Activated CD4-positive, alpha-beta T cell treated with anti-CD3 and anti-CD28 coated beads, Interleukin-2, amount 10 ng/mL, durations not matched to agents 7 days and 5 days (primary cell): Measurements from ENCODE around the gene IFT52. TPM values are rescaled to one million over a fixed set of nuclear protein-coding genes. Genes with fewer than 3 reads are reported as not detected.
A peak's percentile ranks its signal among the peaks of the same experiment; 100 is the strongest.
"Not testable (repeated sequence)": the region's sequence is repeated elsewhere in the genome, so short reads cannot be mapped to it uniquely, and the experiment has no call there.

ENCODE experiments used
- CTCF ChIA-PET: fragments of 350-600 bp; sonication (Branson Sonifier 250); formaldehyde crosslinking; loops from one replicate; lab custom pipeline; 2021; ENCODE audit warnings: antibody characterized with exemption; lab: Charles Lee
- POLR2A ChIA-PET: fragments of 350-600 bp; sonication (Branson Sonifier 250); formaldehyde crosslinking; loops from one replicate; lab custom pipeline; 2021; ENCODE audit warnings: antibody characterized with exemption; lab: Charles Lee
- DNase-seq: peaks from one replicate; pipeline ENCODE4 v3.0.0-alpha.2; 2020
- H3K27ac Mint-ChIP-seq: one replicate; pipeline ENCODE4 v1.8.0; 2021; ENCODE audit warnings: mild to moderate bottlenecking, moderate library complexity, mixed read lengths
- H3K27me3 Mint-ChIP-seq: one replicate; pipeline ENCODE4 v1.8.0; 2021; ENCODE audit warnings: mixed read lengths
- H3K36me3 Mint-ChIP-seq: one replicate; pipeline ENCODE4 v1.8.0; 2021; ENCODE audit warnings: low read depth, mixed read lengths
- H3K4me1 Mint-ChIP-seq: one replicate; pipeline ENCODE4 v1.8.0; 2021; ENCODE audit warnings: mixed read lengths
- H3K4me3 Mint-ChIP-seq: one replicate; pipeline ENCODE4 v1.8.0; 2021; ENCODE audit warnings: mild to moderate bottlenecking, moderate library complexity, mixed read lengths
- H3K9me3 Mint-ChIP-seq: one replicate; pipeline ENCODE4 v1.8.0; 2021; ENCODE audit warnings: mixed read lengths
- total RNA-seq, 2 experiments: library from RNA; stranded (reverse); gene quantifications; one replicate each; pipeline ENCODE4 v1.2.3, GENCODE V29; 2021

Gene IFT52
- total RNA-seq, 2 experiments from 2014 or later, result 14.0 to 15.8 TPM

GRCh38 chr20:43571310-43571709 is 19.4 kb upstream of the IFT52 start:
- H3K27me3 Mint-ChIP-seq, result no peaks in the 10 kb centered on the region
- ChIA-PET CTCF (no interaction called here), POLR2A (no interaction called here)
- H3K4me3 Mint-ChIP-seq, result no peak overlapping the region
- no peaks in the 10 kb centered on the region for H3K36me3 Mint-ChIP-seq
- no peak for DNase-seq
- H3K4me1 Mint-ChIP-seq, result no peaks in the 10 kb centered on the region
- H3K9me3 Mint-ChIP-seq, result no peaks in the 10 kb centered on the region
- H3K27ac Mint-ChIP-seq, result no peak overlapping the region

GRCh38 chr20:43571771-43572170 is 19.0 kb upstream of the IFT52 start:
- no peak overlapping the region for H3K27ac Mint-ChIP-seq
- H3K36me3 Mint-ChIP-seq, result no peaks in the 10 kb centered on the region
- POLR2A ChIA-PET, result interaction anchor here (0.5 kb wide), 1 partner anchor 318 kb away, joined by 4 read pairs; no protein-coding TSS in a partner anchor
- H3K27me3 Mint-ChIP-seq, result no peaks in the 10 kb centered on the region
- no peaks in the 10 kb centered on the region for H3K9me3 Mint-ChIP-seq
- no peak overlapping the region for H3K4me3 Mint-ChIP-seq
- H3K4me1 Mint-ChIP-seq, result no peaks in the 10 kb centered on the region
- CTCF ChIA-PET, result no interaction called here
- DNase-seq, result no peak

- H3K4me3 Mint-ChIP-seq, result no peak overlapping the region
- DNase-seq, result no peak
- no peaks in the 10 kb centered on the region for H3K27me3 Mint-ChIP-seq
- H3K4me1 Mint-ChIP-seq, result no peaks in the 10 kb centered on the region
- POLR2A ChIA-PET, result no interaction called here
- no peaks in the 10 kb centered on the region for H3K9me3 Mint-ChIP-seq
- no peaks in the 10 kb centered on the region for H3K36me3 Mint-ChIP-seq
- CTCF ChIA-PET, result no interaction called here
- H3K27ac Mint-ChIP-seq, result no peak overlapping the region
These were observed 17.8 kb upstream of the IFT52 start for GRCh38 chr20:43572891-43573290.

GRCh38 chr20:43576108-43576507 is 14.6 kb upstream of the IFT52 start:
- peaks cover 3% of the 10 kb centered on the region for H3K4me1 Mint-ChIP-seq
- H3K36me3 Mint-ChIP-seq, result no peaks in the 10 kb centered on the region
- no peak overlapping the region for H3K4me3 Mint-ChIP-seq
- ChIA-PET CTCF (no interaction called here), POLR2A (no interaction called here)
- no peak overlapping the region for H3K27ac Mint-ChIP-seq
- no peak for DNase-seq
- H3K27me3 Mint-ChIP-seq, result no peaks in the 10 kb centered on the region
- no peaks in the 10 kb centered on the region for H3K9me3 Mint-ChIP-seq

GRCh38 chr20:43579861-43580793 is 10.6 kb upstream of the IFT52 start:
- DNase-seq, result no peak
- Mint-ChIP-seq H3K27me3 (no peaks in the 10 kb centered on the region), H3K36me3 (no peaks in the 10 kb centered on the region), H3K4me1 (peaks cover 3% of the 10 kb centered on the region), H3K4me3 (no peak overlapping the region), H3K9me3 (no peaks in the 10 kb centered on the region), H3K27ac (no peak overlapping the region)
- CTCF ChIA-PET, result no interaction called here
- POLR2A ChIA-PET, result no interaction called here

- no peaks in the 10 kb centered on the region for H3K9me3 Mint-ChIP-seq
- H3K36me3 Mint-ChIP-seq, result no peaks in the 10 kb centered on the region
- peaks cover 3% of the 10 kb centered on the region for H3K4me1 Mint-ChIP-seq
- DNase-seq, result no peak
- ChIA-PET POLR2A (interaction anchor here (0.6 kb wide), 1 partner anchor 69 kb away, joined by 4 read pairs; no protein-coding TSS in a partner anchor), CTCF (interaction anchor here (0.7 to 0.9 kb wide), 3 partner anchors 14 to 106 kb away, joined by 3 read pairs; no protein-coding TSS in a partner anchor)
- H3K4me3 Mint-ChIP-seq, result no peak overlapping the region
- H3K27ac Mint-ChIP-seq, result no peak overlapping the region
- no peaks in the 10 kb centered on the region for H3K27me3 Mint-ChIP-seq
These were observed 7.4 kb upstream of the IFT52 start for GRCh38 chr20:43583133-43583864.

GRCh38 chr20:43583982-43584432 is 6.7 kb upstream of the IFT52 start:
- CTCF ChIA-PET, result interaction anchor here (0.7 to 0.9 kb wide), 2 partner anchors 14 to 107 kb away, joined by 3 read pairs; no protein-coding TSS in a partner anchor
- no peak overlapping the region for H3K4me3 Mint-ChIP-seq
- no peak for DNase-seq
- H3K27ac Mint-ChIP-seq, result no peak overlapping the region
- no peaks in the 10 kb centered on the region for H3K9me3 Mint-ChIP-seq
- POLR2A ChIA-PET, result interaction anchor here (0.6 kb wide), 1 partner anchor 70 kb away, joined by 4 read pairs; no protein-coding TSS in a partner anchor
- peaks cover 3% of the 10 kb centered on the region for H3K4me1 Mint-ChIP-seq
- H3K27me3 Mint-ChIP-seq, result no peaks in the 10 kb centered on the region
- H3K36me3 Mint-ChIP-seq, result no peaks in the 10 kb centered on the region

GRCh38 chr20:43584448-43585136 is 6.1 kb upstream of the IFT52 start:
- H3K4me3 Mint-ChIP-seq, result no peak overlapping the region
- H3K27ac Mint-ChIP-seq, result no peak overlapping the region
- H3K36me3 Mint-ChIP-seq, result no peaks in the 10 kb centered on the region
- H3K9me3 Mint-ChIP-seq, result no peaks in the 10 kb centered on the region
- DNase-seq, result no peak
- CTCF ChIA-PET, result no interaction called here
- H3K4me1 Mint-ChIP-seq, result peaks cover under 1% of the 10 kb centered on the region
- POLR2A ChIA-PET, result no interaction called here
- no peaks in the 10 kb centered on the region for H3K27me3 Mint-ChIP-seq

GRCh38 chr20:43586641-43587040 is 4.1 kb upstream of the IFT52 start:
- H3K36me3 Mint-ChIP-seq, result no peaks in the 10 kb centered on the region
- H3K9me3 Mint-ChIP-seq, result no peaks in the 10 kb centered on the region
- H3K27ac Mint-ChIP-seq, result no peak overlapping the region
- H3K27me3 Mint-ChIP-seq, result no peaks in the 10 kb centered on the region
- POLR2A ChIA-PET, result no interaction called here
- peaks cover 19% of the 10 kb centered on the region for H3K4me1 Mint-ChIP-seq
- H3K4me3 Mint-ChIP-seq, result no peak overlapping the region
- no peak for DNase-seq
- CTCF ChIA-PET, result interaction anchor here (0.6 kb wide), 1 partner anchor 22 kb away, joined by 3 read pairs; no protein-coding TSS in a partner anchor

GRCh38 chr20:43588526-43588925 is 2.2 kb upstream of the IFT52 start:
- H3K9me3 Mint-ChIP-seq, H3K27me3 Mint-ChIP-seq, H3K27ac Mint-ChIP-seq, POLR2A ChIA-PET, CTCF ChIA-PET, H3K4me3 Mint-ChIP-seq, DNase-seq, H3K36me3 Mint-ChIP-seq: not testable (repeated sequence)
- H3K4me1 Mint-ChIP-seq, result peaks cover 20% of the 10 kb centered on the region

GRCh38 chr20:43590036-43590391 is 723 bp upstream of the IFT52 start:
- POLR2A ChIA-PET, result interaction anchor here (0.7 kb wide), 1 partner anchor 98 kb away, joined by 3 read pairs; no protein-coding TSS in a partner anchor
- Mint-ChIP-seq H3K36me3 (peaks cover 7% of the 10 kb centered on the region), H3K27me3 (no peaks in the 10 kb centered on the region), H3K27ac (peak overlapping the region; percentile 96), H3K4me1 (peaks cover 20% of the 10 kb centered on the region), H3K4me3 (peak overlapping the region; percentile 93), H3K9me3 (no peaks in the 10 kb centered on the region)
- peak; percentile 27 for DNase-seq
- CTCF ChIA-PET, result interaction anchor here (0.9 kb wide), 1 partner anchor 8 kb away, joined by 3 read pairs; no protein-coding TSS in a partner anchor

- peaks cover 16% of the 10 kb centered on the region for H3K36me3 Mint-ChIP-seq
- H3K27ac Mint-ChIP-seq, POLR2A ChIA-PET, H3K9me3 Mint-ChIP-seq, H3K4me3 Mint-ChIP-seq, H3K27me3 Mint-ChIP-seq, DNase-seq, H3K4me1 Mint-ChIP-seq: not testable (repeated sequence)
- CTCF ChIA-PET, result interaction anchor here (1.2 kb wide), 1 partner anchor 11 kb away, joined by 3 read pairs; the partner anchor contains the start of gene IFT52
These were observed 11.2 kb downstream of the IFT52 start for GRCh38 chr20:43601960-43602359.
